Measurements from ENCODE around the gene PPP1R9A. TPM values are rescaled to one million over a fixed set of nuclear protein-coding genes. Genes with fewer than 3 reads are reported as not detected.
A peak's percentile ranks its signal among the peaks of the same experiment; 100 is the strongest.

Gene PPP1R9A
- total RNA-seq, 1 donor from 2014 or later: 14.1 TPM

DNA sequence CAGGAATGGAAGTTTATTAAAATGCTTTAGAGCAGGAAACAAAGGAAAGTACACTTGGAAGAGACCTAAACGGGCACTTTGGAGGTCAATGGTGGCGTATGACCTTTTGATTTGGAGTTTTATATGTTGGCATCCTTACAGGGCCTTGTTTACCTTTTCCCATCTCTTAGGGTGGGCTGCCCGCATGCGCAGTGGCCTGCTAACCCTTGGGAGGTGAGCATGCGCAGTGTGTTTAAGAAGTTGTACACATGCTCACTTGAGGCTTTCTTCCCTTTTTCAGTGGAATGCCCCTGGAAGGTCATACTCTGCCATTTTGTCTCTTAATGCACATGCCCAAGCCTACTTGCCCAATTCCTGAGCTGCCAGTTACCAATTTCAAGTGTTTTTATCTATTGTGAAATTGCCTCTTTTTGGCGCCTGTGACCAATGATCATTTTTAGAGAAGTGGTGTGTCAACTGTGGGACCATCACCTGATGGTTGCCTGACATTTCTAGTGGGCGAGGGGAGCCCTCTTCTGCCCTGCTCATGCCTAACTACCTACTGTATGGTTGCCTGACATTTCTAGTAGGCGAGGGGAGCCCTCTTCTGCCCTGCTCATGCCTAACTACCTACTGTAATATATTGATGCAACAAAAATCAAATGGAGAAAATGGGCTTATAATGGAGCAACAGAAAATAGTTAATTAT lies 138.0 kb downstream of the PPP1R9A start:
- DNase-seq (ENCODE audit: low read depth): no peak
- TF ChIP-seq, protein P1, sequence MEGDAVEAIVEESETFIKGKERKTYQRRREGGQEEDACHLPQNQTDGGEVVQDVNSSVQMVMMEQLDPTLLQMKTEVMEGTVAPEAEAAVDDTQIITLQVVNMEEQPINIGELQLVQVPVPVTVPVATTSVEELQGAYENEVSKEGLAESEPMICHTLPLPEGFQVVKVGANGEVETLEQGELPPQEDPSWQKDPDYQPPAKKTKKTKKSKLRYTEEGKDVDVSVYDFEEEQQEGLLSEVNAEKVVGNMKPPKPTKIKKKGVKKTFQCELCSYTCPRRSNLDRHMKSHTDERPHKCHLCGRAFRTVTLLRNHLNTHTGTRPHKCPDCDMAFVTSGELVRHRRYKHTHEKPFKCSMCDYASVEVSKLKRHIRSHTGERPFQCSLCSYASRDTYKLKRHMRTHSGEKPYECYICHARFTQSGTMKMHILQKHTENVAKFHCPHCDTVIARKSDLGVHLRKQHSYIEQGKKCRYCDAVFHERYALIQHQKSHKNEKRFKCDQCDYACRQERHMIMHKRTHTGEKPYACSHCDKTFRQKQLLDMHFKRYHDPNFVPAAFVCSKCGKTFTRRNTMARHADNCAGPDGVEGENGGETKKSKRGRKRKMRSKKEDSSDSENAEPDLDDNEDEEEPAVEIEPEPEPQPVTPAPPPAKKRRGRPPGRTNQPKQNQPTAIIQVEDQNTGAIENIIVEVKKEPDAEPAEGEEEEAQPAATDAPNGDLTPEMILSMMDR (conservative IDR thresholded peaks at IDR 0.05; ENCODE audit: low read depth, low read length): peak; percentile 45
- H3K4me3 ChIP-seq (ENCODE audit: low read depth, low read length): no peak overlapping the region

DNA sequence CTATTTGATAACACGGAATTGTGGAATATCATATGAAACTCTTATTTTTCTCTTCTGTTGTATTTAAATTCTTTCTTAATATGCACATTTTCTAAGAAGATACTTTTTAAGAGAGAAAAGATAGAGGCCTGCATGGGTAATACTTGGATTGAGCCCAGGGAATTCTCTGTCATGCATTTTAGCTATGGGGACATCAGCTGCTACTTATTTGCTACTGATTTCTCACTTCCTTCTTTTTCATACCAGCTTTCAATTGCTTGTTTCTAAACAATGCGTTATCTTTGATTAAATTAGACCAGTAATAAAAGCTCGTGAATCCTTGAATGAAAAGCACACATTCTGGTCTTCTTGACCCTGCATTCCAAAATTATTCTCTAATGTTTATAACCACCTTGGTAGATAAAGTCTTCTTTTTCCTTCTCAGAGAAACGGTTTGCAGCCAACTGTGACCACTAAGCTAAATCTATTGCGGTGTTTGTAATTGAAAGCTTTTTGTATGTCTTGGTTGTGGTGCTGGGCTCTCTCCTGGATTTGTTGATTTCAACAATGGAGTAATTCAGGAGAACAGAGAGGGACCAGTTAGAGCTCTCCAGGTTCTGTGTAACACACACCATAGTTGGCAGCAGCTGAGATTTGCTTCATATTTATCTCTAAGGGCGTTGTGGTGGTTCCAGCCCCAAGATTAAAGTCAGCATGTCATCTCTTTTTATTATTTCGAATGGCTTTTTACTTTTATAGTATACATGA lies 139.3 kb downstream of the PPP1R9A start:
- DNase-seq (ENCODE audit: low read depth): no peak

DNA sequence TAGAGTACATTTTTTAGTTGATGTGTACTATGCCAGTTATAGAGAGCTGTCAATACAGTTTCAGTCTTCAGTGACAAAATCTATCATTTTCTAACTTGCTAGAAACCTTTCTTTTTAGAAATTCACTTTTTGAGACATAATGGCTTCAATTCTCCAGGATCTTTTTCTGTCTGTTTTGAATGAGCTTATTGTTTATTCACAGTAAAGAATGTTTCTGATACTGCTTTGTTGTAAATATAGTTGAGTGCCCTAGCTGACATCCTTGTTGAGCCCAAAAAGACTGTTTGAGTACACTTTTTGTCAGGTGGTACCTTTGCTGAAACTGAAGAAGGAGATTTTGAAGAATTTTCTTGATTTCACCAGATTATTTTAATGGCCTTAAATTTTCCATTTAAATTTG lies 139.9 kb downstream of the PPP1R9A start:
- no peak overlapping the region for H3K4me3 ChIP-seq (ENCODE audit: low read depth, low read length)
- TF ChIP-seq, protein P1 (conservative IDR thresholded peaks at IDR 0.05; ENCODE audit: low read depth, low read length): no peak
- DNase-seq (ENCODE audit: low read depth): no peak

More for the DNA sequence above, 139.3 kb downstream of the PPP1R9A start:
- H3K4me3 ChIP-seq (ENCODE audit: low read depth, low read length): no peak overlapping the region
- TF ChIP-seq, protein P1 (conservative IDR thresholded peaks at IDR 0.05; ENCODE audit: low read depth, low read length): no peak

DNA sequence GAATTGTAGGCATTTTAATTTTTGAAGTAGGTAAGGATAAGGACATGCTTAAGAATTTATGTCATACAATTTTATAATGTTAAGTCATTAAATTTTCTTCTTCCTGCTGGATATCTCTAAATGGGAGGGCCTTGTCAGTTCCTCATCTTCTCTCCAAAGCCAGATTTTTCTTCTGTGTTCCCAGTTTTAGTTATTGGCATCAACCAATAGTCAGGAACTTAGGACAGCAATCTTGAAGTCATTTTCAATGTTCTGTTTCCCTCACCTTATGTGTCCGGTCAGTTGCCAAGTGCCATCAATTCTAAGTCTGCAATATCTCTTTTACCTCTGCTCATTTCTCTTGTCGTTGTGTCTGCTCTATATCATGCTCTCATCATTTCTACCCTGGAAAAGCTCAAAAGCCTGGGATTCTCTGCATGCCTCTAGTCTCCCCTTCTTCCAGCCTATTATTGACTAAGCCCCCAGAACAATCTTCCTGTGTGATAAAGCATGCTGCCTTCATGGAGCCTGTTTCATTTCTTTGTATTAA lies 145.2 kb downstream of the PPP1R9A start:
- H3K4me3 ChIP-seq (ENCODE audit: low read depth, low read length): no peak overlapping the region
- TF ChIP-seq, protein P1 (conservative IDR thresholded peaks at IDR 0.05; ENCODE audit: low read depth, low read length): no peak
- no peak for DNase-seq (ENCODE audit: low read depth)

DNA sequence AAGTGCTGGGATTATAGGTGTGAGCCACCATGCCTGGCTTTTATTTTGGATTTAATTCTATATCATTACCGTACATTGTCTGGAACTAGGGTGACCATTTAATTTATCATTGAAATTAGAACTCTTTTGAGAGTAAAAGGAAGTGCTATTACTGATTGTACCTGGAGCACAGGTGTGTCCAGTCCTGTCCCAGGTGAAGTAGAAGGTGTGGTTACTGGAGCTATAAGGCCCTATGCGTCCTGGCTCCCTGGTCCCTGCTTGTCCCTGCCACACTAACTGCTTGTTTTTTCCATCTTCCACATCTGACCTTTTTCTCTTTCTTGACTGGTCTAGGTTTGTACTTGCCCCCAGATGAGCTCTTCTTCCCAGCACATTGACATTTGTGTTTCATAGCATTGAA lies 147.0 kb downstream of the PPP1R9A start:
- no peak for DNase-seq (ENCODE audit: low read depth)
- no peak overlapping the region for H3K4me3 ChIP-seq (ENCODE audit: low read depth, low read length)
- TF ChIP-seq, protein P1 (conservative IDR thresholded peaks at IDR 0.05; ENCODE audit: low read depth, low read length): no peak

DNA sequence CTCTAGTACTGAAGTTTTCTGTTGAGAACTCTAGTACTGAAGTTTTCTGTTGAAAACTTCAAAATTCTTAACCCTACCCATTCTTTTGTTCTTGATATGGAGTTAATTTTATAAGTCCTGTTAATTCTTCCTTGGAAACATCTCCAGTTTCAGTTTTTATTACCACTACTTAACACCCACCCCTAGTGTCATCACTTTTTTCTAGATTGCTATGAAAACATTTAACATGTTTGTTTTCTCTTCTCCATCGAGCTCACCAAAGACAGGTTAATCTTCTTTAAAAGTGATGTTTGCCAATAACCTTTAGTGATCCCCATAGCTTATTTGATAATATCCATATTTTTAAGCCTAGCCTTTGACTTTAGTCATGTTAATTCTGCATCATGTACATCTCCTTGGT lies 147.9 kb downstream of the PPP1R9A start:
- TF ChIP-seq, protein P1 (conservative IDR thresholded peaks at IDR 0.05; ENCODE audit: low read depth, low read length): no peak

More for the DNA sequence above, 147.9 kb downstream of the PPP1R9A start:
- no peak for DNase-seq (ENCODE audit: low read depth)
- H3K4me3 ChIP-seq (ENCODE audit: low read depth, low read length): no peak overlapping the region
